Glomerular visceral epithelial cell (primary cell): ENCODE results near the gene DEAF1.

Source experiments
- DNase-seq: peaks from one replicate; pipeline ENCODE4 v3.0.0-alpha.2; 2016; ENCODE audit errors: extremely low spot score

The DEAF1 gene

DNA sequence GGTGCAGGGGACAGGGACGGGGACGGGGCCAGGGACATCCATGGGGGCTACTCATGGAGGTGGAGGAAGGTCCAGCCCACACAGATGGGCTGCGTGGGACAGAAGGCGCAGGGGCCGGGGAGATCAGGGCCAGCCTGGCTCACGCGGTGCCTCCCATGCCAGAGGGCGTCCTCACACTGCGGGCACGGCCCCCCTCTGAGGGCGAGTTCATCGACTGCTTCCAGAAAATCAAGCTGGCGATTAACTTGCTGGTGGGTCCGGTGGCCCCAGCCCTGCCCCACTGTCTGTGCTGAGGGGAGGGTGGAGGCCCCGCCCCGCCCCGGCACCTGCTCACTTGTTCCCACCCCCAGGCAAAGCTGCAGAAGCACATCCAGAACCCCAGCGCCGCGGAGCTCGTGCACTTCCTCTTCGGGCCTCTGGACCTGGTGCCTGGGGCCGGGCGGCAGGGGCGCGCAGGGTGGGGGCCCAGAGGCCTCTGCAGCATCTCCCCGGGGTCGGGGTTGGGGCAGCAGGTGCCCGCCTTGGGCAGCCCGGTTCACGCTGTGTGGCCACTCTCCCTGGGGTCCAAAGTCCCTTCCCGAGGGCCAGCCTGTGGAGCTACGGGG lies 26.8 kb upstream of the DEAF1 start:
- no peak for DNase-seq

DNA sequence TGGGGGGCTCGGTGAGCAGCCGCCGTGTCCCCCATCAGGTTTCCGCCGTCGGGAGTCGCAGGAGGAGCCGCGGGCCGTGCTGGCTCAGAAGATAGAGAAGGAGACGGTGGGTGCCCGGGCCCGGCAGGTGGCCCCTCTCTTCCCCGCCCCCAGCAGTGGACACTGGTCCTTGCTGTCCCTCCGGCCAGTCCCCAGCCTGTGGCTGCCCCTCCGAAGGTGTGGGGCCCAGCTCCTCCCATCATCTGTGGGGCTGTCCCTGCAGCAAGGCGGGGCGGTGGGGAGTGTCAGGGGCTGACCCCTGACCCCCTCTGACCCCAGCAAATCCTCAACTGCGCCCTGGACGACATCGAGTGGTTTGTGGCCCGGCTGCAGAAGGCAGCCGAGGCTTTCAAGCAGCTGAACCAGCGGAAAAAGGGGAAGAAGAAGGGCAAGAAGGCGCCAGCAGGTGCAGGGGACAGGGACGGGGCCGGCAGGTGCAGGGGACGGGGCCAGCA lies 26.3 kb upstream of the DEAF1 start:
- no peak for DNase-seq

DNA sequence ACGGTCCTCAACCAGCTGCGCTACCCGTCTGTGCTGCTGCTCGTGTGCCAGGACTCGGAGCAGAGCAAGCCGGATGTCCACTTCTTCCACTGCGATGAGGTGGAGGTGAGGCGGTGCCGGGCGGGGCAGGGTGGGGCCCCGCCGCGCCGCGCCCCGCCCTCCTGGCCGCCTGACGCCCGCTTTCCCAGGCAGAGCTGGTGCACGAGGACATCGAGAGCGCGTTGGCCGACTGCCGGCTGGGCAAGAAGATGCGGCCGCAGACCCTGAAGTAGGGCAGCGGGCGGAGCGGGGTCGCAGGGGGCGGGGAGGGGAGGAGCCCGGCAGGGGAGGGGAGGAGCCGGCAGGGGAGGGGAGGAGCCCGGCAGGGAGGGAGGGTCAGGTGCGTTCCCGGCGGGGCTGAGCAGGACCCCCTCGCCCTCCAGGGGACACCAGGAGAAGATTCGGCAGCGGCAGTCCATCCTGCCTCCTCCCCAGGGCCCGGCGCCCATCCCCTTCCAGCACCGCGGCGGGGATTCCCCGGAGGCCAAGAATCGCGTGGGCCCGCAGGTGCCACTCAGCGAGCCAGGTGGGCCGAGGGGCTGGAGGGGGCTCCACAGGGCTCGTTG lies 25.7 kb upstream of the DEAF1 start:
- DNase-seq, result peak; percentile 43

DNA sequence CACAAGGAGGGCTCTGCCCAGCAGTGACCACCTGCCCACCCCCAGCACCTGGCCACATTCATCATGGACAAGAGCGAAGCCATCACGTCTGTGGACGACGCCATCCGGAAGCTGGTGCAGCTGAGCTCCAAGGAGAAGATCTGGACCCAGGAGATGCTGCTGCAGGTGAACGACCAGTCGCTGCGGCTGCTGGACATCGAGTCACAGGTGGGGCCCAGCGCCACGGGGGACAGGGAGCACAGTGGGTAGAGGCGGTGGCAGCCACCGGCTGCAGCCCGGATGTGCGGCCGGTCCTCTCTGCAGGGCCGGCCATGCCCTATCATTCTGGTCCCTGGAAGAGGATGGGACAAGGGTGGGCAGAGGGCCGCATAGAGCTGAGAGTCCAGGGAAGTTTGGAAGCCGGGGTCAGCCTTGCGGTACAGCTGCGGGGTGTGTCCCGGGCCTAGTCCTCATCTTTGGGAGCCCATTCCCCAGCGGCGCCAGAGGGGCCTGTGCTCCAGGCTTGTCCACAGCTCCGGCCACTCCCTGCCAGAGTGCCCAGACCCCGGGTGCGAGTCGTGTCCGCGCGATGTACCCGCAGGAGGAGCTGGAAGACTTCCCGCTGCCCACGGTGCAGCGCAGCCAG lies 25.1 kb upstream of the DEAF1 start:
- no peak for DNase-seq

DNA sequence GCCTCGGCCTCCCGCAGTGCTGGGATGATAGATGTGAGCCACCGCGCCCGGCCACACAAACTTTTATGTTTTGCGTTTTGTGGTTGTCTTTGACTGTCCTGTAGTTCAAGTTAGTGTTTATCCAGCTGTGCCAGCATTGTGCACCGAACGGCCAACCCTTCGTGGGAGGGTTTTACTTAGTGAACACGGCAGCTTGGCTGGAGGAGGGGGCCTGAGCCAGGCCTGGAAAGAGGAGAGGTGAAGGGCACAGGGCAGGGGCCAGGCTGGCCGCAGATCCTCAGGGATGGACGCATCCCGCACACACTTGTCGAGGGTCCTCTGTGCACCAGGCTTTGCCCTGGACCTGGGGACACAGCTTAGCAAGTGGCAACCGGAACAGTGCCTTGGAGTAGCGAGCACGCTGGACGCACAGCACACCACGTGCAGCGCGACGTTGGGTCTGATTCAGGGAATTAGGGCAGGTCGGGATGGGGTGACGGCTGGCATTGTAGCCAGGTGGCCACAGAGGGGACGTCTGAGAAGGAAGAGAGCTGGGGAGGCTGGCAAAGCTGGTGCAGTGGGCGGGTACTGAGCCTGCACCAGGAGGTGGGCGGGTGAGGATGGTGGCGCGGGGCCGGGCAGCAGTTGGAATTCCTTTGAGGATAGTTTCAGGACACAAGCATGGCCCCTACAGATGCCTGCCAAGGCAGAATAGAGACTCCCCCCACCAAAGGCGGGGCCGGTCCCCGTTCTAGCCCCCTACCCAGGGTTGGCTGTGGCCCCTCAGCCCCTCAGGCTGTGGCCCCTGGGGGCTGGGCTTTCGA lies 24.4 kb upstream of the DEAF1 start:
- DNase-seq, result no peak

DNA sequence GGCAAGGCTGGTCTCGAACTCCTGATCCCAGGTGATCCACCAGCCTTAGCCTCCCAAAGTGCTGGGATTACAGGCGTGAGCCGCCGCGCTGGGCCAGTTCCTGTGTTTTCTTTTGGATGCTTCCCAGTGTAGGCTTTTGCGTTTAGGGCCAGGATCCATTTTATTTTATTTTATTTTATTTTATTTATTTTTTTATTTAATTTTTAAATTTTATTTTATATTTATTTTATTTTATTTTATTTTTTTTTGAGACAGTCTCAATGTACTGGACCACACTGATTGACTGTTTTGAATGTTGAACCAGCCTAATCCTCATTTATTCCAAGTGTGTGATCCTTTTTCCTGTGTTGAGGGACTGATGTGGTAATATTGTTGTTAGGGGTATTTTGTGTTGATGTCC lies 19.4 kb upstream of the DEAF1 start:
- DNase-seq, result no peak

DNA sequence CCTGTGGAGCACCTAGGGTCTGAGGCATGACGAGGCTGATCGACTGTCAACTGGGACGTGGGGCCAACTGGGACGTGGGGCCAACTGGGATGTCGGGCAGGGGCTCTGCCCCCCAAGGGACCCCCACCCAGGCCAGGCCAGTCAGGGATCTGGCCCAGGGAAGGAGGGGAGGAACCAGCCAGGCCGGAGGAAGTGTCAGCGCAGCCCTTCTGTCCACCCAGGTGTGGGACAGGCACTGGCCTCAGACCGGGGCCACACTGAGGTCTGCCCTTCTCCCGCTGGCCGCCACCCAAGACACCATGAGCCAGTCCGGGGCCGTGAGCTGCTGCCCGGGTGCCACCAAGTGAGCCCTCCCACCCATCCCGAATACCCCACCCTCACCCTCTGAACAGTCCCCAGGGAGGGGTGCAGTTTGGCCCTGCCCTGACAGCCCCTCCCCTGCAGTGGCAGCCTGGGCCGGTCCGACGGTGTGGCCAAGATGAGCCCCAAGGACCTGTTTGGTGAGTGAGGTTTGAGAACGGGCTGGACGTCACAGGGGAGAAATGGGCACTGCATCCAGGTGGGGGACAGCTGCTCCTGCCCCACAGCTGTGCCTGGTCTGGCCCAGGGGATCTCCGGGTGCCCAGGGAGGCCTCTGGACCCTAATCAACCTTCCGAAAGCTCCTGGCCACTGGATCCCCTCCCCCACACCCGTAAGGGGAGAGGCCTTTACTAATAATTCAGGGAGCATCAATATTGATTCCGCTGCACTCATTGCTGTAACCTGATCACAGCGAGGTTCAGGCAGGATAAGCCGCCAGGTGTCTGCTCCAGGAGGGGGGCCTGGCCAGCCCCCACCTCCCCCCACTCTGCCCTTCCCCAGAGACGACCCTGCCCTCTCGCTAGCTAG lies 14.3 kb upstream of the DEAF1 start:
- DNase-seq, result no peak

DNA sequence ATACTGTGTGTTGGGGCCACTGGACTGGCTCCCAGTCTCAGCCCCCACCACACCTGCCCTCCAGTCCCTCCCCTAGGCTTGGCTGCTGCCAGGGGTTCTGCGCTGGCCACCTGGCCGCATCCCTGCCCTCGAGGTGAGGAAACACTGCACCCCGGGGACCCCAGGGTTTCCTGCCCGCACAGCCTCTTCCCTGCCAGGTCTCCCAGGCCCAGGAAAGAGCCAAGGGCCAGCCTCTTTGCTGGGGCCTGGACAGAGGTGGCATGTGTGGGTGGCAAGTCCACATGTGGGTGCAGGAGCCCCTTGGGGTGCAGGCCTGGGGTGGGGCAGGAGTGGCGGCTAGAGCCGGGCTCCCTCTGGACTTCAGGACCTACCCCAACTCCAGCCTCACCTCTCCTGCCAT lies 13.5 kb upstream of the DEAF1 start:
- no peak for DNase-seq

DNA sequence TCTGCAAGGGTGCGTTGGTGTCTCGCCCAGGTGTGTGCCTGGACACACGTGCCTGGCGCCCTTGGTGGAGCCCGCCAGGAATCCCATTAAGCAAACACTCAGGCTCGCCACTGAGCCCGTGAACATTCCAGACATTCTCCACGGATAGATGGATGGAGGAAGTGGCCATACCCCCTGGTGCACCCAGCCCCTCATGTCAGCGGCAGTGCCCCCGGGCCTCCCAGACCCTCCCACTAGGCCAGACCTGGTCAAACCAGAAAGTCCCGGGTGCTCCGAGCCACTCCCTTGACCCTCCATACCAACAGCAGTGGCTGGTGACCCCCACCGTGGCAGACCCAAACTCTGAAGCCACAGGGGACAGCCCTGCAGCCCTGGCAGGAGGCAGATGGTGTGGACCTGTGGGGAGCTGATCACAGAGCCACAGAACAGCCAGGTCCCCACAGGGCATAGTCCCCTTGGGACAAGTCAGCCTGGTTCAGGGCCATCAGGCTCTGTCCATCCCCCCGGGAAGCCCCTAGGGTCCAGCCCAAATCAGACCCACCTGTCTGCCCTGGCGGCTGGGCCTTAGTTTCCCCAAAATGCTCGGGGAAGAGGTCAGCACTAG lies 12.9 kb upstream of the DEAF1 start:
- DNase-seq, result peak; percentile 91

DNA sequence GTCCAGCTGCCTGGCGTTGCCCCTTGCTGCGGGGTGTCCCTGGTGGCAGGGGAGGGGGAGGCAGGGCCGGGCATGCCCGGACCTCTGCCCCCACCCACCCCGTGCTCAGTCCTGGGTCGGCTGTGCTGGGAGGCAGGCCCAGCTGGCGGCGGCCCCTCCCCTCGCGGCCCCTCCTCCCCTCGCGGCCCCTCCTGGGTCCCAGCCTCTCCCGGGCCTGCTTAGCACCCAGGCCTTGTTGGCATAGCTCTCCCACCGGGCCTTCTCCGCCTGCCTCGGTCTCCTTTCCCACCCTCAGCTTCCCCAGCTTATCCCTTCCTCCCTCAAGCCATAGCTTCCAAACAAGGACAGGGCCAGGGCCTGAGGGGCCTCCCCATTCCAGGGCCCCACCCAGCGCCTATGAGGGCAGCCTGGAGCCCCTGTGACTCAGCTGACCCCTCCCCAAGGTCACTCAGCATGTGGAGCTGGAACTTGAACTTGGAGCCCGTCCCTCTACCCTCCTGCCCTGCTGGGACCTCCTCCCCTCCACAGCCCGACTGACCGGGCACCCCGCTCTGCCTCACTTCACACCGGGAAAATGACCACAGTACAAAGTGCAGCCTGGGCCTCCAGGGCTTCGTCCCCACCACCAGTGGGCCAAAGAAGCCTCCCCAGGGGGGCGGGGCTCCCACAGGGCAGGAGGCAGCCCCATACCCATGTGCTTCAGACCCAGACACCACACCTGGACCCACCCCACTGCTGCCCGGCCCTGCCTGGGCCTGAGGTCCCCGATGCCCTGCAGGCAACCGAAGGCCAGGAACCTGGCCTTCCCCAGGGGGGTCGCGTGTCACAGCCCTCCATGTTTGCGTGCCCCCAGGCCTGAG lies 12.2 kb upstream of the DEAF1 start:
- DNase-seq, result peak; percentile 84

DNA sequence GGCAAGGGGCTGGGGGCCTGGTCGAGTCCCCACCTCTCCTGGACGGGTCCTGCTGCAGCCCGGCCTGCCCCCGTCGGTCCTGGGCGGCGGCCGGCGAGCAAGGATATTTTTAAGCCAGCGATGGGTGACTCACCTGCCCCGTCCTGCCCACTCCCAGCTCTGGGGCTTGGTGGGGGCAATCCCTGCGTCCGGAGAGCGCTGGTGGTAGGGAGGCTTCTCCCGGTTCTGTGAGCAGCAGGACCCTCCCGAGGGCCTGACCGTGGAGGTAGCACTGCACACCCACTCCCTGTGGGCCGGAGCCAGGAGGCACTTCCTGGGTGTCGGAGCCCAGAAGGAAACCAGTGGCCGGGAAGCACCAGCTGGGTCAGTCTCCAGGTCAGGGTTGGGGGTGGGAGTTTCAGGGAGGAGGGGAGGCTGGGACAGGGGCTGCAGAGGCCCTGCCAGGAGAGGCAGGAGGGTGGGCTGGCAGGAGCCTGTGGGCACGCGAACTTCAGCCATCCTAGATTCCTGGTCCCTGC lies 11.5 kb upstream of the DEAF1 start:
- peak; percentile 56 for DNase-seq

DNA sequence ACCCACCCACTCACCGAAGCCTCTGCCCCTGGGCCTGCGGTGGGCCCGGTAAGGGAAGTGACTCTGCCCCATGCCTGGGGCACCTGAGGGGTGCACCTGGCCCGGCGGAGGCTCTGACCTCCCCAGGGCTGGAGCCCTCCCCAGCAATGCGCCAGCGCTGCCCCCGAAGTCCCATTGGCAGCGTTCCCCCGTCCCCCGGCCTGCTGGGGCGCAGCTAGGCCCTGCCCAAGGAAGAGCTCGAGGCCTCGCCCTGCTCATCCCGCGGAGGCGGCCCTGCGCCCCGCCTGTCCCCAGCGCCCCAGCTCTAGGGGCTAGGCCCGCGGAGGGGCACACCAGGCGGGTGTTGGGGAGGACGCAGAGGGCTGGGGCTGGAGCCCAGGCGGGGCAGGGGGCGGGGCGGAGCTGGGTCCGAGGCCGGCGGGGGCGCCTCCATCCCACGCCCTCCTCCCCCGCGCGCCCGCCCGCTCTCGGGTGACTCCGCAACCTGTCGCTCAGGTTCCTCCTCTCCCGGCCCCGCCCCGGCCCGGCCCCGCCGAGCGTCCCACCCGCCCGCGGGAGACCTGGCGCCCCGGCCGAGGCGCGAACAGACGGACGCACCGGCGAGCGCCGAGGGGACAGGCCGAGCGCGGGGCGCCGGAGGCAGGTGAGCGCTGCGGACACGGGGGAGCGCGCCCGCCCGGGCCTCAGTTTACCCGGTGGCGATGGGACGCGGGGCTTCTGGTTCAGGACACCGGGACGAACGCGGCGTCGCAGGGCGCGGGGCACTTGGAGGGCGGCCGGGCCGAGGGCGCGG lies 10.8 kb upstream of the DEAF1 start, which contains the start of gene EPS8L2:
TSS of gene EPS8L2 (plus strand) at position 586 of the 793 bp plus-strand sequence. CDS start 3,177 bp downstream, outside the sequence.
- DNase-seq, result peak; percentile 81

DNA sequence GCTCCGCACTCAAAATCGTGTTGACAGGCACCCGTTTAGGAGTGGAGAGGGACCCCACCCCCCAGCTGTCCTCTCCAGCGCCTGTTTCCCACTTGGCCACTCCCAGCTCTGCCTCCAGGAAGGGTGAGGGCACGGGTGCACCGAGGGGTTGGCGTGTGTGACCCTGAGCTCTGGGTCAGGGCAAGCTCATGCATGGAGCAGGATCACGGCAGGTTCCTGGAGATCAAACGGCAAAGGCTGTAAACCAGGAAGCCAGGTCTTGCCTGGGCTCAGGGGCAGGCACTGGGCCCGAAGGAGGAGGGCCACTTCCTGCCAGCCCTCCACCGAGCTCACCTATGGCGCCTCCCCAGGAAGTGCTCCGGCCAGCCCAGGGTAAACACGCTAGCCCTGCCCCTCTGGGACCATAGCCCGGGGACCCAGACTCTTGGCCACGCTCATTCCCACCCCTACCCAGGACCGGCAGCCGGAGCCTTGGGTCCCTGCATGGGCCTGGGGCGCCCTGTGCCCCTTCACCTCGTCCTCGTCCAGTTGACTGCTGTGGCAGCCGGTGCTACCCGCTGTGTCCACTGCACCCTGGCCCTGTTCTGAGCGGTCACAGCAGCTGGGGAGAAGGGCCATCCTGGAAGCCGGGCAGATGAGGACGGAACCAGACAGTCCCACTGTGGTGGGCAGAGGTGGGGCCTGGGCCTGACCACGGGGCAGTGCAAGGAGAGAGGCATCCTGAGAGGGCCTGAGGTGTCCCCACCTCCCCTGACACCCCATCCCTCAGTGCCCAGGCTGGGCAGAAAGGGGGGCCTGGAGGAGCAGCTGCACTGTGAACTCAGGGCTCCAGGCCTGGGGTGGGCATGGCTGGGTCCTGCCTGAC lies 10.0 kb upstream of the DEAF1 start:
- peak; percentile 74 for DNase-seq

DNA sequence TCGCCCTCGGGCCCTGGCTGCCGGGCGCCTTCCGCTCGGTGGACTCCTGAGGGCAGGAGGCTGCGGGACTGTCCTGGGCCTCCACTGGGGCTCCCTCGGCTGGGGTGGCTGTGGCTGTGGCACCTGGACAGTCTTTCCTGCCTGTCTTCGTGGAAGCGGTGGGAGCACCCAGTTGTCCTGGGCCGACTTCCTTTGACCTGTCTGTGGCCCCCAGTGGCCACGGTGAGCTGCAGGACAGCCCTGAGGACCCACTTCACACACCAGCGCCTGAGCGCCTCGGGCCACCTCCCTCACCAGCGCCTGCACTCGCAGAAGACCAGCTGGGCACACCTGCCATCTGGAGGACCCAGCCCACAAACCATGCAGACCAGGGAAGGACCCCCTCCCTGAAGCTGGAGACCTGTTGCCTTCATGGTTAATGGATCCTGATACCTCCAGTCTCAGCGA lies 9.2 kb upstream of the DEAF1 start:
- DNase-seq, result no peak

DNA sequence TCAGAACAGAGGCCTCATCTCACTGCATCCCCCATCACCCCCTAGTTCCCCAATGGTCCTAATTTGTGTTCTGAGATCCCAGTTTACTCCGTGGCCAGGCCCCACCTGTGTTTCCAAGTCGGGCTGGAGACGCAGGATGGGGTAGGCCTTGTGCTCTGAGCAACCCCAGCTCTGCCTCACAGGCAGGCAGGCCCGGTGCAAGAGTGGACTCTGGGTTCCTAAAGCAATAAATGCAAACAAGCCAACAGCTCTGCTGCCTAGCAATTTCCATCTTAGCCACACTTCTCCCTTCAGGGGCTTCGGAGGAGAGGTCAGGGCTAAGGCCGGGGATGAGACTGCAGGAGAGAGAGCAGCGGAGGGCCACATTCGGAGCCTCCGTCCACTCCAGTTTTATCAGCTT lies 8.5 kb upstream of the DEAF1 start:
- no peak for DNase-seq

DNA sequence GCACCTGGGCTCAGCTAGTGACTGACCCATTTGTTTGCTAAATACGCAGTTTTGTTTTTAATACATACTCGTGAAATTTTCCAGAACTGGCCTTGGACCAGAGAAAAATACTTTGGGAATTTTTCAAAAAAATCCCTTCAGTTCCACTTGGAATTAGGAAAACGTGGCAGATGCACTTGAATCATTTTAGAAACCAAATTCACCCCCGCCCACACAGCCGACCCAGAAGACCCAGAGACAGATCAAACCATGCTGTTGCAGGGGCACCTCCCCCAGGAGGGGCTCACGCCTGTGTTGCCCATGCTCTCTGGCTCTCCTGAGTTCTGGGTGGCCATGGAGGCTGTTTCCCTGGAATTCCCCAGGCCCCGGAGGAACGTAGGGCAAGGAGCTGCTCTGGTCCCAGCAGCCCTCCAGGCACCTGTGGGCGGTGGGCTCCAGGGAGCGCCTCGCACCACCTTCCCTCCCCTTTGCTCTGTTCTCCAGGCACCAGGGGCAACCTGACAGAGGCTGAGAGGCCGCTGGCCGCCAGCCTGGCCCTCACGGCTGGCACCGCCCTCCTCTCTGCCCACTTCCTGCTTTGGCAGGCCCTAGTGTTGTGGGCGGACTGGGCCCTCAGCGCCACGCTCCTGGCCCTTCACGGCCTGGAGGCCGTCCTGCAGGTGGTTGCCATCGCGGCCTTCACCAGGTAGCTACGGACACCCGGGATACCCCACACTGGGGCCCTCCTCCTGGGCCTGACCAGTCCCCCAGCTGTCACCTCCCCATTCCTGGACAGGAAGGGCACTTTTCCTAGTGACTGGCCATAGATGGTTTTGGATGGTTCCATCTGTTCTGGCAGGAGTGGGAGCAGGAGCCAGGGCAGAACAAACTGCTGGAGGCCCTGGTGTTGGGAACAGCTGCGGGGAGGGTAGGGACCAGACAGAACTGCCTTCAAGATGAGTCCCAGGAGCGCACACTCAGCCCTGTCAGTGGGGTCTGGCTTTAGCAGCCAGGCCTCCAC lies 7.7 kb upstream of the DEAF1 start:
- DNase-seq, result peak; percentile 71
